LHCN-M2 (cell line): ENCODE measurements around the gene SLC1A1. TPM values are rescaled to one million over a fixed set of nuclear protein-coding genes. Genes with fewer than 3 reads are reported as not detected.

ENCODE experiments used
- DNase-seq: peaks from one replicate; pipeline ENCODE4 v3.0.0-alpha.2; 2012; ENCODE audit warnings: low read depth
- polyA plus RNA-seq: library from polyadenylated mRNA; unstranded; fragments of >200 nt; gene quantifications from one replicate; pipeline ENCODE4 v1.2.1, GENCODE V29; 2012; ENCODE audit warnings: missing spikeins
- total RNA-seq: library from RNA; depleted of rRNA; stranded (reverse); fragments of >200 nt; gene quantifications from 2 replicates; pipeline ENCODE4 v1.2.3, GENCODE V29; 2014; rRNA removed

The SLC1A1 gene
- total RNA-seq, result 3.7 and 6.2 TPM in 2 replicates
- 1.3 TPM for polyA plus RNA-seq

GRCh38 chr9:4489919-4490704 is at the start of gene SLC1A1:
SLC1A1 (plus strand) TSS chr9:4490468; CDS start chr9:4490680, 212 bp downstream.
- peak; percentile 40 for DNase-seq

GRCh38 chr9:4442806-4443205 is 47.5 kb upstream of the SLC1A1 start:
- no peak for DNase-seq

GRCh38 chr9:4443439-4443838 is 46.8 kb upstream of the SLC1A1 start:
- DNase-seq, result no peak

- no peak for DNase-seq
Measured at GRCh38 chr9:4461437-4461836, 28.8 kb upstream of the SLC1A1 start.

GRCh38 chr9:4463824-4464223 is 26.4 kb upstream of the SLC1A1 start:
- no peak for DNase-seq

- no peak for DNase-seq
Measured at GRCh38 chr9:4464911-4465513, 25.3 kb upstream of the SLC1A1 start.

- DNase-seq, result no peak
Measured at GRCh38 chr9:4465910-4466309, 24.4 kb upstream of the SLC1A1 start.

GRCh38 chr9:4475301-4475700 is 15.0 kb upstream of the SLC1A1 start:
- DNase-seq, result no peak

- DNase-seq, result no peak
Measured at GRCh38 chr9:4486176-4486575, 4.1 kb upstream of the SLC1A1 start.

GRCh38 chr9:4489562-4489918 is 728 bp upstream of the SLC1A1 start:
- DNase-seq, result peak; percentile 12

GRCh38 chr9:4490705-4491625 is 697 bp downstream of the SLC1A1 start:
- DNase-seq, result no peak

GRCh38 chr9:4491626-4491975 is 1.3 kb downstream of the SLC1A1 start:
- no peak for DNase-seq

- DNase-seq, result no peak
Measured at GRCh38 chr9:4494332-4494731, 4.1 kb downstream of the SLC1A1 start.

GRCh38 chr9:4494806-4495205 is 4.5 kb downstream of the SLC1A1 start:
- DNase-seq, result no peak

- no peak for DNase-seq
Measured at GRCh38 chr9:4495537-4495936, 5.3 kb downstream of the SLC1A1 start.

GRCh38 chr9:4496497-4496896 is 6.2 kb downstream of the SLC1A1 start:
- DNase-seq, result no peak

GRCh38 chr9:4497395-4497794 is 7.1 kb downstream of the SLC1A1 start:
- DNase-seq, result no peak

- peak; percentile 13 for DNase-seq
Measured at GRCh38 chr9:4497855-4498254, 7.6 kb downstream of the SLC1A1 start.

GRCh38 chr9:4499917-4500316 is 9.6 kb downstream of the SLC1A1 start:
- DNase-seq, result no peak

GRCh38 chr9:4501147-4501507 is 10.9 kb downstream of the SLC1A1 start:
- DNase-seq, result no peak

GRCh38 chr9:4502444-4502843 is 12.2 kb downstream of the SLC1A1 start:
- no peak for DNase-seq

- DNase-seq, result no peak
Measured at GRCh38 chr9:4503103-4503502, 12.8 kb downstream of the SLC1A1 start.
